Measurements from ENCODE around the gene MAJIN.

- TF ChIP-seq TAF1 (IDR thresholded peaks at IDR 0.05; ENCODE audit: borderline replicate concordance, low read depth, low read length) (no peak), POLR2A (IDR thresholded peaks at IDR 0.05; ENCODE audit: low read depth, low read length) (no peak), POLR2AphosphoS5 (IDR thresholded peaks at IDR 0.05; ENCODE audit: low read depth, low read length) (no peak)
Observed at GRCh38 chr11:64987998-64988854, 16.3 kb upstream of the MAJIN start.
